22Rv1 (cell line): ENCODE results near the gene RAD51B.
"Not testable (repeated sequence)": the region's sequence is repeated elsewhere in the genome, so short reads cannot be mapped to it uniquely, and the experiment has no call there.

Experiments
- H3K27ac ChIP-seq: fragments of 450-650 bp; 2 replicates; pipeline ENCODE4 v1.5.1; 2017
- ZFX ChIP-seq: fragments of 450-650 bp; IDR thresholded peaks from 2 replicates; pipeline ENCODE4 v1.6.1; 2017; ENCODE audit warnings: antibody characterized with exemption, borderline replicate concordance
- TF ChIP-seq, protein P1 (sequence below): fragments of 450-650 bp; IDR thresholded peaks from 2 replicates; pipeline ENCODE4 v1.5.1; 2017; ENCODE audit warnings: mild to moderate bottlenecking

Gene RAD51B

DNA sequence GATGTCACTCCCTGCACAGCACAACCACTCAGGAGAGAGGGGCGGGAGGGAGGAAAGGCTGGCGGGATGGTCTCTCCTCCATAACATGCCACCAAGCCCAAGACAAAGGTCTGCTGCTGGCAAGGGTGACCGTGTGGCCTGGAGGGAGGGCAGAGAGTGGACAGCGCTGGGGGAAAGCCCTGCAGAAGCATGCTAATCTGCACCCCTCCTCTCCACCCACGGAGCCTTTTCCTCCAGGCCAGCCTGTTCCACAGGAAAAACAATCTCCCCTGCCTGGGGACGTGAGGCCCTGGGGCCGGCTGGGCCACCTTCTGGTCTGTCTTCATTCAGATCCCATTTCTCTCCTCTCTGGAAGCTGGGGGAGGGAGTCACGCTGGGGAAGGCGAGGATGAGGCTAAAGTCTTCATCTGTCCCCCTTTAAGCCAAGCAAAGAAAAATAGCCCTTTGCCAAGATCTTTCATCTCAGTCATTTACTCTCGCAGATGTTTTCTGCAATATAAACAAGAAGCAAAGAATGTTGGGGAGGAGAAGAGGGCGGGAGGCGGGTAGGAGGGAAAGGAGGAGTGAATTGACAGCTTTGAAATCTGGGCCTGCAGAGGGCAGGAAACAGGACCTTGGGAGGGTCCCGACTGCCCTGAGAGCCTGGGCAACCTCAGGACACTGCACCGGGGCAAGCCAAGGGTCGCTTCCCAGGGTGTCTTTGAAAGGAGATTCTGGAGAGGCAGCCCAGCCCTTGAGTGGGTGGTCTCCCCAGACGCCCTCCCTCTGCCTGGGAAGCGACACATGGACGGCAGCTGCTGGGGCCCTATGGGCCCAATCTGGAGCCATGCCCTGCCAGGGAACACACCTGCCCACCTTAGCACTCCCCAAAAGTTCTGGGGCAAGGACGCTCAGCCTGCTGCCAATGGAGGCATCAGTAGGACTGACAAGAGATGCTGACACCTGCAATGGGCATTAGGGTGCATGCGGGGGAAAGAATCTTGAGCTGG, 839.7 kb downstream of the RAD51B start:
- TF ChIP-seq, protein P1, sequence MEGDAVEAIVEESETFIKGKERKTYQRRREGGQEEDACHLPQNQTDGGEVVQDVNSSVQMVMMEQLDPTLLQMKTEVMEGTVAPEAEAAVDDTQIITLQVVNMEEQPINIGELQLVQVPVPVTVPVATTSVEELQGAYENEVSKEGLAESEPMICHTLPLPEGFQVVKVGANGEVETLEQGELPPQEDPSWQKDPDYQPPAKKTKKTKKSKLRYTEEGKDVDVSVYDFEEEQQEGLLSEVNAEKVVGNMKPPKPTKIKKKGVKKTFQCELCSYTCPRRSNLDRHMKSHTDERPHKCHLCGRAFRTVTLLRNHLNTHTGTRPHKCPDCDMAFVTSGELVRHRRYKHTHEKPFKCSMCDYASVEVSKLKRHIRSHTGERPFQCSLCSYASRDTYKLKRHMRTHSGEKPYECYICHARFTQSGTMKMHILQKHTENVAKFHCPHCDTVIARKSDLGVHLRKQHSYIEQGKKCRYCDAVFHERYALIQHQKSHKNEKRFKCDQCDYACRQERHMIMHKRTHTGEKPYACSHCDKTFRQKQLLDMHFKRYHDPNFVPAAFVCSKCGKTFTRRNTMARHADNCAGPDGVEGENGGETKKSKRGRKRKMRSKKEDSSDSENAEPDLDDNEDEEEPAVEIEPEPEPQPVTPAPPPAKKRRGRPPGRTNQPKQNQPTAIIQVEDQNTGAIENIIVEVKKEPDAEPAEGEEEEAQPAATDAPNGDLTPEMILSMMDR: no peak
- no peak for TF ChIP-seq ZFX
- no peak overlapping the region for H3K27ac ChIP-seq

DNA sequence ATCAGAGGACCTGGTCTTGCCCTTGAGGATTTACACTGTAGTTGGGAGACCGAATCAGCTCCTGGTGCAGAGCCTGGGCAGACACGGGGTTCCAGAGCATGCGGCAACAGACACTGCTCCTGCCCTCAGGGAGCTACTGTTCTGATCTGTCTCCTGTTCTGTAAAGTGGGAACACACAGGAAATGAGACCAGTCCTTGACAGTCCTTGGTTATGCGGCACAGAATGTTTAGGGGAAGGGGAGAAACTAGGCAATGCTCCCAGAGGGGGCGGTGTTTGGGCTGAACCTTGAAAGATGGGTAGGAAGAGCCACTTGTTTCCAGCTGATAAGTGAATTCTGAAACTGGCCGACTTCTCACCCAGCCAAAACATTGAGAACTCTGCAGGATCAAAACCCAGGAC, 840.9 kb downstream of the RAD51B start:
- H3K27ac ChIP-seq: no peak overlapping the region
- TF ChIP-seq, protein P1: no peak
- TF ChIP-seq ZFX: no peak

DNA sequence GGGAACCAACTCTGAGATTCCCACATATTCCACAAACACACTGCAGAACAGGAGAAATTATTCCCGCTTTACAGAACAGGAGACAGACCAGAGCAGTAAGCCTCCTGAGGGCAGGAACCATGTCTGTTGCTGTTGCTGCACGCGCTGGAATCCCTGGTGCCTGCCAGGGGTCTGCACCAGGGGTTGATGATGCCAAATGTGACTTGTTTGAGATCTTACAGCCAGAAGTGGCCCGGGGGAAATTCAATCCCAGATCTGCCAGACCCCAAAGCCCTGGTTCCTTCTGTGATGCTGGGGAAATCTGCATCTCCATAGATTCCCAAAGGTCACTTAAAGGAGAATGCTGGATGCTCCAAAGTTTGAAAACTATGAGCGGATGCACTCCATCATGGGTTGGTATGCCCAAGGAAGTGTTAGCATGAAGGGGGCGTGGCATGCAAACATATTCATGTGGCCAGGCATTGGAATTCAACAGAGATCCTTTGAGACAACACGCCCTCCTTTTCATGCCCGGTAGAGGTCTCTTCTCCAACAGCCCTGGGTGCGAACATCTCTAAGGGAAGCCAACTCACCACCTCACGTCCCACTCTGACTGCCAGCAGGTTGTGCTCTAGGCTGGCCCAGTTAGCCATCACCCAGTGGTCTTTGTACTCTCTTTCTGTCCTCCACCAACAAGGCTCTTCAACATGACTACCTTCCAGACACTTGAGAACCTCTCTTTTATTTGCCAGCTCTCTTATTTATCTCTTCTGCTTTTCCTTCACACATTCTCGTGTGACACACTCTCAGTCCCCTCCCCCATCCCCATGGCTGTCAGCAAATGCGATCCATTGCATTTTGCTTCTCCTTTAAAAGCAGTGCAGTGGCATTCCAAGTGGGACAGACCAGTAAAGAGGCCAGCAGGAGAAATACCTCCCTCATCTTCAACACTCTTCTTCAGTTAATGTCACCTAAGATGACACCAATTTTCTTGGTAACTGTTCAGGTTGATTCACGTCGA, 841.9 kb downstream of the RAD51B start:
- no peak overlapping the region for H3K27ac ChIP-seq
- TF ChIP-seq, protein P1: no peak
- no peak for TF ChIP-seq ZFX

DNA sequence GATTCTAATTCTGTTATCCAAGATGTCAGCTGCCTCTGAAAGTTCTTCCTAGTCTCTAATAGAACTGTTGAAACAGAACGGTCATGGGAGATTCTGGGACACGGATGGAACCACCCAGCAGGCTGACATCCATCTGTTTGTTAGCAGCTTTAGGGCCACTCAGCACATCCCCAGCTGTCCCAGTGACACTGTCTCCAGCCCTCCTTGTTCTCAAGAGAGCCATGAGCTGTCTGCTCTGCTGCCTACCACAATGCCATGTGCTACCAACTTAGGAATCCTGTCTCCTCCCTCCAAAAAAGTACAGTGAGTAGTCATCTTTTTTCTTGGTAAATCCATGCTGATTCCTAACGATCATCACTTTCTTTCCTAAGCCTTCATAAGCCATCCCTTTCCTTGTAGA, 842.8 kb downstream of the RAD51B start:
- no peak for TF ChIP-seq ZFX
- TF ChIP-seq, protein P1: no peak
- no peak overlapping the region for H3K27ac ChIP-seq

DNA sequence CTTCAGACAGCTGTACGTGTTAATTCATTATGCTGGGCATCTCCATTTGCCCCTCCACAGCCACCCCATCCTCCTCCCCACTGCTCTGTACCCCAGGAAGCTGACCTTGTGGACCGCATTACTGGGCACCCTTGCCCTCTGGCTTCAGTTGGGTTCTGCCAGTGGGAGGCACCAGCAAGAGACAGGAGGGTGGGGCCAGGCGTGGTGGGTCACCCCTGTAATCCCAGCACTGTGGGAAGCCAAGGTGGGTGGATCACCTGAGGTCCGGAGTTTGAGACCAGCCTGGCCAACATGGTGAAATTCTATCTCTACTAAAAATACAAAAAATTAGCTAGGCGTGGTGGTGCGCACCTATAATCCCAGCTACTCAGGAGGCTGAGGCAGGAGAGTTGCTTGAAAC, 843.2 kb downstream of the RAD51B start:
- not testable (repeated sequence) for H3K27ac ChIP-seq

DNA sequence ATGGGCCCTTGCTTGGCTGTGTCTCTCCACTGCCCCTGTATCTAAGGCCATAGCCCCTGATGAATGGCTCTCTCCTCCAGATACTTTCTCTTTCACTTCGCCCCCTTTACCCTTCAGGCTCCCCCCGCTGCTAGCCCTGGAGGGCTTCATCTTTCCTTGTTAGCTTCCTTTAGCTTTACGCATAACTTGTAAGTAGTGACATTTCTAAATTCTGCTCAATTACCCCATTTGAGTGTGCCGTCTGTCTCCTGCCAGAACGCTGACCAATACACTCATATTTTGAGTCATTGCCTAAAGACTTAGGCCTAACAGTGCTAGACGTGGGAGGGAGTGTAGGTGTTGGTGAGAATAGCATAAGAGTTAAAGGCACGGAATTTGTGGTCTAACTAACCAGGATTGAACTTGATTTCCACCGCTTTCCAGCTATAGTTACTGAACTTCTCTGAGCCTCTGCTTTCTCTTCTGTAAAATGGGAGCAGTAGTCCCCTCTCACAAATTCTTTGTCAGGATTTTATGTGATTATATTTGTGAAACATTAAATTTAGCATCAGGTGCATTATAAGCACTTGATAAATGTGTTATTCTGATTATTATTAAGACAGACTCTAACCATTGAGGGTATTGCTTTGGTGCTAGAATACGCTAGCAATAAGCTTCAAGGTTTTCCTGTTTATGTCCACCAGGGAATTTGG, 844.0 kb downstream of the RAD51B start:
- no peak for TF ChIP-seq ZFX
- H3K27ac ChIP-seq: no peak overlapping the region

DNA sequence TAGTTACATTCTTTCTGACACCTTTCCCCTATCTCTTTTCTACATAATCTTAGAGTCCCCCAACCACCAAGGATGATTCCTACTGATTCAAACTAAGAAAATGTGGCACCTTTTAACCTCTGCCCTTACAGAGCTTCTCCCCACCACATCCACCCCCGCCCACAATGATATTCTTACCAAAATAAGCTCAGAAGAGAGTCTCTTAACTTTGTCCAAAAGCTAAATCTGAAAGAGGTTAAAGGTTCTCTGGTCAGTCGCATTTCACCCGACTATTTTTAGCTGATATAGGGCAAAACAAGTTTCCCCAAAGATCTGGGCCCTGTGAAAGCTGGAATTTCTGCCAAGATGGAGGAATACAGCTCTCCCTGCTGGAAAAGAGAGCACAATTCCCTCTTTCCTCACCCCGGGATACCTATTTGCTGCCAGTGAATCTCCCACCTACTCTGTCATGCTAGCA, 844.7 kb downstream of the RAD51B start:
- no peak overlapping the region for H3K27ac ChIP-seq
- TF ChIP-seq, protein P1: no peak
- no peak for TF ChIP-seq ZFX
